ENCODE data around the gene NAT16. TPM values are rescaled to one million over a fixed set of nuclear protein-coding genes. Genes with fewer than 3 reads are reported as not detected.

The NAT16 gene
- total and polyA plus RNA-seq, 7 experiments from 2014 or later, result not detected

- DNase-seq, result no peak
Observed at GRCh38 chr7:101174322-101174854, 5.7 kb downstream of the NAT16 start.

GRCh38 chr7:101173752-101174244, 6.3 kb downstream of the NAT16 start:
- Histone ChIP-seq H3K9me3 (ENCODE audit: control insufficient read depth in 2 of 3, low read length in 3 of 3) (peaks cover 0 to 2% (median 0%) of the 10 kb centered on the region in 3 experiments), H3K4me3 (ENCODE audit: low read length) (no peak overlapping the region), H3K27ac (ENCODE audit: low read depth, low read length) (no peak overlapping the region), H3K36me3 (ENCODE audit: control insufficient read depth in 2 of 3, insufficient read depth in 3 of 3, low read length in 3 of 3) (no peaks in the 10 kb centered on the region), H3K4me1 (ENCODE audit: control insufficient read depth in 2 of 2, insufficient read depth in 2 of 2, low read length in 2 of 2) (peaks cover 38 to 56% of the 10 kb centered on the region in 2 donors), H3K27me3 (ENCODE audit: control insufficient read depth in 2 of 2, insufficient read depth in 2 of 2, low read length in 2 of 2) (peaks cover 9 to 66% of the 10 kb centered on the region in 2 donors)
- ATAC-seq (peak; percentile 75), DNase-seq (peak; percentile 49 to 79 (median 68))
- ChIA-PET CTCF (interaction anchor here (0.6 to 1.6 kb wide), 2 partner anchors 19 to 27 kb away, joined by 3 to 11 read pairs; no protein-coding TSS in a partner anchor), POLR2A (interaction anchor here (0.6 to 0.7 kb wide), 3 partner anchors 9 to 744 kb away, joined by 3 read pairs; partner anchors contain the start of gene VGF)
- Mint-ChIP-seq H3K36me3 (peaks cover 0 to 7% (median 4%) of the 10 kb centered on the region in 5 donors), H3K4me1 (peaks cover 38 to 62% (median 44%) of the 10 kb centered on the region in 7 donors), H3K4me3 (peak overlapping the region; percentile 56 to 84 (median 68)), H3K9me3 (peaks cover 0 to 5% (median 0%) of the 10 kb centered on the region in 11 donors), H3K27me3 (peaks cover 79 to 91% (median 89%) of the 10 kb centered on the region in 5 donors), H3K27ac (peak overlapping the region in 4 of 9 donors; percentile 1 to 50 (median 16))
- intact Hi-C loops (cut with micrococcal nuclease), result loop anchor here in 1 of 2 donors (1.0 kb wide), 1 partner anchor 8 kb away; the partner anchor contains the start of gene VGF

More at GRCh38 chr7:101174322-101174854, 5.7 kb downstream of the NAT16 start:
- Mint-ChIP-seq H3K4me3 (peak overlapping the region; percentile 43 to 84 (median 68)), H3K27ac (peak overlapping the region in 4 of 9 donors; percentile 1 to 50 (median 16)), H3K9me3 (peaks cover 0 to 5% (median 0%) of the 10 kb centered on the region in 11 donors), H3K36me3 (peaks cover 0 to 7% (median 4%) of the 10 kb centered on the region in 5 donors), H3K27me3 (peaks cover 74 to 91% (median 88%) of the 10 kb centered on the region in 5 donors), H3K4me1 (peaks cover 39 to 63% (median 42%) of the 10 kb centered on the region in 7 donors)
- no peak overlapping the region for H3K4me3 ChIP-seq (ENCODE audit: low read length)
- peaks cover 5 to 71% of the 10 kb centered on the region in 2 donors for H3K27me3 ChIP-seq (ENCODE audit: control insufficient read depth in 2 of 2, insufficient read depth in 2 of 2, low read length in 2 of 2)
- no peak for ATAC-seq
- intact Hi-C loops (cut with micrococcal nuclease), result loop anchor here in 1 of 2 donors (1.0 kb wide), 1 partner anchor 9 kb away; the partner anchor contains the start of gene VGF
- peaks cover 35 to 55% of the 10 kb centered on the region in 2 donors for H3K4me1 ChIP-seq (ENCODE audit: control insufficient read depth in 2 of 2, insufficient read depth in 2 of 2, low read length in 2 of 2)
- no peaks in the 10 kb centered on the region for H3K36me3 ChIP-seq (ENCODE audit: control insufficient read depth in 2 of 3, insufficient read depth in 3 of 3, low read length in 3 of 3)
- POLR2A ChIA-PET, result interaction anchor here (0.6 to 0.7 kb wide), 2 partner anchors 9 to 303 kb away, joined by 3 read pairs; partner anchors contain the start of gene VGF
- CTCF ChIA-PET, result interaction anchor here (0.6 to 1.6 kb wide), 2 partner anchors 9 to 18 kb away, joined by 3 to 11 read pairs; no protein-coding TSS in a partner anchor
- peaks cover 0 to 2% (median 0%) of the 10 kb centered on the region in 3 experiments for H3K9me3 ChIP-seq (ENCODE audit: control insufficient read depth in 2 of 3, low read length in 3 of 3)
- H3K27ac ChIP-seq (ENCODE audit: low read depth, low read length), result no peak overlapping the region

- H3K9me3 Mint-ChIP-seq, result peaks cover 0 to 5% (median 0%) of the 10 kb centered on the region in 11 donors
- H3K27ac ChIP-seq (ENCODE audit: low read depth, low read length), result no peak overlapping the region
- peaks cover 0 to 7% (median 4%) of the 10 kb centered on the region in 5 donors for H3K36me3 Mint-ChIP-seq
- CTCF ChIA-PET, result interaction anchor here (0.6 kb wide), 2 partner anchors 20 to 27 kb away, joined by 3 to 5 read pairs; no protein-coding TSS in a partner anchor
- no peak for ATAC-seq
- no peak for DNase-seq
- H3K4me1 Mint-ChIP-seq, result peaks cover 44 to 68% (median 50%) of the 10 kb centered on the region in 7 donors
- H3K4me3 ChIP-seq (ENCODE audit: low read length), result no peak overlapping the region
- peaks cover 38 to 56% of the 10 kb centered on the region in 2 donors for H3K4me1 ChIP-seq (ENCODE audit: control insufficient read depth in 2 of 2, insufficient read depth in 2 of 2, low read length in 2 of 2)
- peak overlapping the region; percentile 42 to 84 (median 63) for H3K4me3 Mint-ChIP-seq
- H3K27ac Mint-ChIP-seq, result peak overlapping the region in 2 of 9 donors; percentile 29 to 53
- POLR2A ChIA-PET, result interaction anchor here (0.6 kb wide), 1 partner anchor 743 kb away, joined by 3 read pairs; no protein-coding TSS in a partner anchor
- H3K36me3 ChIP-seq (ENCODE audit: control insufficient read depth in 2 of 3, insufficient read depth in 3 of 3, low read length in 3 of 3), result no peaks in the 10 kb centered on the region
- H3K27me3 ChIP-seq (ENCODE audit: control insufficient read depth in 2 of 2, insufficient read depth in 2 of 2, low read length in 2 of 2), result peaks cover 12 to 69% of the 10 kb centered on the region in 2 donors
- peaks cover 85 to 93% (median 88%) of the 10 kb centered on the region in 5 donors for H3K27me3 Mint-ChIP-seq
- intact Hi-C loops (cut with micrococcal nuclease), result no loop called here
- peaks cover 0 to 2% (median 0%) of the 10 kb centered on the region in 3 experiments for H3K9me3 ChIP-seq (ENCODE audit: control insufficient read depth in 2 of 3, low read length in 3 of 3)
Observed at GRCh38 chr7:101172854-101173751, 7.0 kb downstream of the NAT16 start.

- ATAC-seq, result no peak
- CTCF ChIA-PET, result interaction anchor here (0.6 to 3.0 kb wide), 2 partner anchors 21 to 29 kb away, joined by 5 to 31 read pairs; no protein-coding TSS in a partner anchor
- Histone ChIP-seq H3K27me3 (ENCODE audit: control insufficient read depth in 2 of 2, insufficient read depth in 2 of 2, low read length in 2 of 2) (peaks cover 13 to 70% of the 10 kb centered on the region in 2 donors), H3K36me3 (ENCODE audit: control insufficient read depth in 2 of 3, insufficient read depth in 3 of 3, low read length in 3 of 3) (no peaks in the 10 kb centered on the region), H3K4me1 (ENCODE audit: control insufficient read depth in 2 of 2, insufficient read depth in 2 of 2, low read length in 2 of 2) (peaks cover 38 to 56% of the 10 kb centered on the region in 2 donors), H3K27ac (ENCODE audit: low read depth, low read length) (no peak overlapping the region), H3K4me3 (ENCODE audit: low read length) (no peak overlapping the region), H3K9me3 (ENCODE audit: control insufficient read depth in 2 of 3, low read length in 3 of 3) (peaks cover 0 to 2% (median 0%) of the 10 kb centered on the region in 3 experiments)
- intact Hi-C loops (cut with micrococcal nuclease), result no loop called here
- H3K27ac Mint-ChIP-seq, result peak overlapping the region in 2 of 9 donors; percentile 25 to 53
- peaks cover 46 to 69% (median 53%) of the 10 kb centered on the region in 7 donors for H3K4me1 Mint-ChIP-seq
- peak overlapping the region; percentile 27 to 84 (median 62) for H3K4me3 Mint-ChIP-seq
- peak in 1 of 9 donors; percentile 47 for DNase-seq
- POLR2A ChIA-PET, result no interaction called here
- peaks cover 0 to 5% (median 0%) of the 10 kb centered on the region in 11 donors for H3K9me3 Mint-ChIP-seq
- peaks cover 85 to 92% (median 88%) of the 10 kb centered on the region in 5 donors for H3K27me3 Mint-ChIP-seq
- peaks cover 0 to 7% (median 4%) of the 10 kb centered on the region in 5 donors for H3K36me3 Mint-ChIP-seq
Observed at GRCh38 chr7:101172005-101172853, 7.9 kb downstream of the NAT16 start.

GRCh38 chr7:101171442-101171837, 8.7 kb downstream of the NAT16 start:
- Mint-ChIP-seq H3K4me3 (peak overlapping the region; percentile 27 to 84 (median 64)), H3K9me3 (peaks cover 0 to 5% (median 0%) of the 10 kb centered on the region in 11 donors), H3K27me3 (peaks cover 82 to 91% (median 85%) of the 10 kb centered on the region in 5 donors), H3K36me3 (peaks cover 0 to 7% (median under 1%) of the 10 kb centered on the region in 5 donors), H3K27ac (peak overlapping the region in 3 of 9 donors; percentile 25 to 69 (median 65)), H3K4me1 (peaks cover 51 to 73% (median 59%) of the 10 kb centered on the region in 7 donors)
- no peaks in the 10 kb centered on the region for H3K36me3 ChIP-seq (ENCODE audit: control insufficient read depth in 2 of 3, insufficient read depth in 3 of 3, low read length in 3 of 3)
- no peak overlapping the region for H3K27ac ChIP-seq (ENCODE audit: low read depth, low read length)
- no peak overlapping the region for H3K4me3 ChIP-seq (ENCODE audit: low read length)
- ChIA-PET CTCF (interaction anchor here (1.4 to 3.0 kb wide), 2 partner anchors 14 to 28 kb away, joined by 4 to 31 read pairs; no protein-coding TSS in a partner anchor), POLR2A (interaction anchor here (1.0 kb wide), 1 partner anchor 86 kb away, joined by 4 read pairs; the partner anchor contains the start of gene TRIM56)
- H3K27me3 ChIP-seq (ENCODE audit: control insufficient read depth in 2 of 2, insufficient read depth in 2 of 2, low read length in 2 of 2), result peaks cover 13 to 73% of the 10 kb centered on the region in 2 donors
- peaks cover 0 to 2% (median 0%) of the 10 kb centered on the region in 3 experiments for H3K9me3 ChIP-seq (ENCODE audit: control insufficient read depth in 2 of 3, low read length in 3 of 3)
- intact Hi-C loops (cut with micrococcal nuclease), result no loop called here
- H3K4me1 ChIP-seq (ENCODE audit: control insufficient read depth in 2 of 2, insufficient read depth in 2 of 2, low read length in 2 of 2), result peaks cover 38 to 60% of the 10 kb centered on the region in 2 donors
- DNase-seq (no peak), ATAC-seq (no peak)

All from naive thymus-derived CD4-positive, alpha-beta T cell (primary cell).